ENCODE results near the gene RAB3B. TPM values are rescaled to one million over a fixed set of nuclear protein-coding genes. Genes with fewer than 3 reads are reported as not detected.

RAB3B gene
- total RNA-seq, 1 donor, result under 0.01 TPM

DNA sequence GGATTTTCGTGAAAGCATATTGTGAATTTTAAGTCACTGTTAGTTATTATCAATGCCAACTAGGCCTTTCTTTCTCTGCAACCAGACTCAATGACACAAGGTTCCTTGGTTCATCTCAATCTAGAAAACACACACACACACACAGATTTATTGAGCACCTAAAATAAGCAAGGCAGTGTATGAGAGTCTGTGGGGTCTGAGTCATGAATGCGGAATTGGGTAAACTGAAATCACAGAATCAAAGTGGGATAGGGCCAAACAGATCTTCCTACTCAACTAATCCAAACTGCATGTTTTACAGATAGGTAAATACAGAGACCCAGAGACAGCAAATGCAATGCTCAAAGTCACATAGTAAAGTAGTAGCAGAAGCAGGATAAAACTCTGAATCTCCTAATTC lies 63.5 kb downstream of the RAB3B start:
- no peaks in the 10 kb centered on the region for H3K4me1 ChIP-seq (ENCODE audit: insufficient read depth, low read length)
- H3K4me3 ChIP-seq (ENCODE audit: low read length), result no peak overlapping the region
- H3K9me3 ChIP-seq (ENCODE audit: low read depth, low read length), result no peaks in the 10 kb centered on the region
- no peaks in the 10 kb centered on the region for H3K27me3 ChIP-seq (ENCODE audit: insufficient read depth, low read length)

DNA sequence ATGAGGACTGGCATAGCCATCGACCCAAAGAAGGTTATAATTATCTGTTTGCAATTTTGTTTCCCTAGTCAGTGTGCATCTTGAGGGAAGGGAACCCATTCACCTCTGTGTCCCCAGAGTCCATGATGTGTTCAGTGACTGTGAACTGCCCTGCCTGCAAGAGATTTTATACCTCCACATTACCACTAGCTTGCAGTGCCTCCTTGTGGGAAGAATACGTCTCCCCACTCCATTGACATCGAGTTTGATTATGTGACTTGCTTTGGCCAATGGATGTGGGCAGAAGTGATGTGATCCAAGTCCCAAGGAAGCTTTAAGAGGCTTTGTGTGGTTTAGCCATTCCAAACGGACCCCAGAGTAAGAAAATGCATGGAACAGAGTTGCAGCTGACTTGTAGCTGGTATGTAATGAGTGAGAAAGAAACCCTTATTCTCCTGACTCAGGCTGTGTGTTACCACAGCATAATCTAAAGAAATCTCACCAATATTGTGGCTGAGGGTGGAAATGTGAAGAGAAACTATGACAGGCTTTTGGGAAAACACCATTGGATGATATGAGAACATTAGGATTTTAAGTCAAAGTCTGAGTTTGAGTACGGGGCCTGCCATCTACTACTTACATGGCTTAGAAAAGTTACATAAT lies 64.2 kb downstream of the RAB3B start:
- H3K4me1 ChIP-seq (ENCODE audit: insufficient read depth, low read length), result no peaks in the 10 kb centered on the region
- no peaks in the 10 kb centered on the region for H3K27me3 ChIP-seq (ENCODE audit: insufficient read depth, low read length)
- H3K9me3 ChIP-seq (ENCODE audit: low read depth, low read length), result no peaks in the 10 kb centered on the region
- no peak overlapping the region for H3K4me3 ChIP-seq (ENCODE audit: low read length)

DNA sequence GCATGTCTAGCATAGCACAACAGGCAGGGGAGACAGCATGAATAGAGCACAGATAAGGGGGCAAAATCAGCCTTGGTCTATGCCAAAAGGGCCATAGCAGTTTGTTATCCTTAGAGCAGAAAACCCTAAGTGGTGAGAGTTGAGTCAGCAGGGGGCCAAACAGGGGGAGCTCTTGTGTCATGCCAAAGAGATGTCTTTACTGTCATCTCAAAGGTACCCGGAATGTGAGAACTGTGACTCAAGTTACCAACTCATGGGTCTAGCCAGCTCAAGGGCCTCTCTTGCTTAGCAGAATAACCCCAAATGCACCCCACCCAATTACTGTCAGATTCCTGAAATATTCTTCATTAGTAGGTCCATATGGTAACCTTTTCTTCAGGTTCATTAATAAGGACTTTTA lies 66.0 kb downstream of the RAB3B start:
- no peaks in the 10 kb centered on the region for H3K27me3 ChIP-seq (ENCODE audit: insufficient read depth, low read length)
- no peaks in the 10 kb centered on the region for H3K4me1 ChIP-seq (ENCODE audit: insufficient read depth, low read length)
- H3K4me3 ChIP-seq (ENCODE audit: low read length), result no peak overlapping the region
- no peaks in the 10 kb centered on the region for H3K9me3 ChIP-seq (ENCODE audit: low read depth, low read length)

- no peaks in the 10 kb centered on the region for H3K4me1 ChIP-seq (ENCODE audit: insufficient read depth, low read length)
- H3K9me3 ChIP-seq (ENCODE audit: low read depth, low read length), result no peaks in the 10 kb centered on the region
- H3K4me3 ChIP-seq (ENCODE audit: low read length), result no peak overlapping the region
- peaks cover 4% of the 10 kb centered on the region for H3K27me3 ChIP-seq (ENCODE audit: insufficient read depth, low read length)
Measured at GRCh38 chr1:51922040-51922439, 68.5 kb downstream of the RAB3B start.

GRCh38 chr1:51920130-51920529 lies 70.4 kb downstream of the RAB3B start:
- H3K4me1 ChIP-seq (ENCODE audit: insufficient read depth, low read length), result no peaks in the 10 kb centered on the region

GRCh38 chr1:51919684-51920083 lies 70.8 kb downstream of the RAB3B start:
- no peaks in the 10 kb centered on the region for H3K4me1 ChIP-seq (ENCODE audit: insufficient read depth, low read length)
- no peak overlapping the region for H3K4me3 ChIP-seq (ENCODE audit: low read length)
- H3K9me3 ChIP-seq (ENCODE audit: low read depth, low read length), result no peaks in the 10 kb centered on the region
- H3K27me3 ChIP-seq (ENCODE audit: insufficient read depth, low read length), result peaks cover 5% of the 10 kb centered on the region

More at GRCh38 chr1:51920130-51920529, 70.4 kb downstream of the RAB3B start:
- Histone ChIP-seq H3K4me3 (ENCODE audit: low read length) (no peak overlapping the region), H3K27me3 (ENCODE audit: insufficient read depth, low read length) (peaks cover 5% of the 10 kb centered on the region), H3K9me3 (ENCODE audit: low read depth, low read length) (no peaks in the 10 kb centered on the region)

GRCh38 chr1:51916587-51917405 lies 73.7 kb downstream of the RAB3B start:
- Histone ChIP-seq H3K9me3 (ENCODE audit: low read depth, low read length) (no peaks in the 10 kb centered on the region), H3K27me3 (ENCODE audit: insufficient read depth, low read length) (peaks cover 9% of the 10 kb centered on the region), H3K4me1 (ENCODE audit: insufficient read depth, low read length) (no peaks in the 10 kb centered on the region), H3K4me3 (ENCODE audit: low read length) (no peak overlapping the region)

DNA sequence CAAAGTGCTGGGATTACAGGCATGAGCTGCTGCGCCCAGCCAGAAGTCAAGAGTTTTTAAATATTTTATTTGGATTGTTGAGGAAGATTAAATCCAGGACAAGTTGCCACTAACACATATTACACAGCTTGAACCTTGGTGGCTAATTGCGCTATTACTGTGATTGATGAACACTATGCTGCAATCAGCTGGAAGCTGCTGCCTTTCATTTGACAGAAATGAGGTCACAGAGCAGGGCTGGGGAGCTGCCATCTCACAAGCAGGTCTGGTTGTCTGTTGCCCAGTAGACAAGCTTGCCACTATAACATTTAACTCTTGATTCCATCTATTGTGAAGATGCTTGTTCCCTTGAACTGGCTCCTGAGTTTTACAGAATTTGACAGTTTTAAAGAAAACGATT lies 74.5 kb downstream of the RAB3B start:
- H3K27me3 ChIP-seq (ENCODE audit: insufficient read depth, low read length), result peaks cover 9% of the 10 kb centered on the region

DNA sequence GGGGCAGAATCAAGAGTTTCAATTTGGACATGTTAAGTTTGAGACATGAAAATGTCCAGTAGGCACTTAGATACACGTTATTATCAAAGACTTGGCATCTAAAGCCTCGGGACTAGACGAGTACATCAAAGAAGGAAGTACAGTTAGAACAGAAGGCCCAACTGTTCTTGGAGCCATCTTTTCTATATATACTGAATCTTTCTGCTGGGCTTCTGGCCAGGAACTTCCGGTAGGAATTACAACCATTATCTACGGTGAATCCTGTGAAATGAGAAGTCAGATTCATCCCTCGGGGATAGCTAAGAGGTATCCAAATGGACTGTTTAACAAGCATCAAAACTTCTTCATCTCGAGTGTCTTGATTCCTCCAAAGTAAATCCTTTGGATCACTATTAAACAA lies 77.6 kb downstream of the RAB3B start:
- H3K27me3 ChIP-seq (ENCODE audit: insufficient read depth, low read length), result peaks cover 7% of the 10 kb centered on the region

More for the DNA sequence above, 74.5 kb downstream of the RAB3B start:
- Histone ChIP-seq H3K4me1 (ENCODE audit: insufficient read depth, low read length) (no peaks in the 10 kb centered on the region), H3K4me3 (ENCODE audit: low read length) (no peak overlapping the region), H3K9me3 (ENCODE audit: low read depth, low read length) (no peaks in the 10 kb centered on the region)

GRCh38 chr1:51910221-51911000 lies 80.1 kb downstream of the RAB3B start:
- Histone ChIP-seq H3K27me3 (ENCODE audit: insufficient read depth, low read length) (peaks cover 4% of the 10 kb centered on the region), H3K4me1 (ENCODE audit: insufficient read depth, low read length) (no peaks in the 10 kb centered on the region), H3K4me3 (ENCODE audit: low read length) (no peak overlapping the region), H3K9me3 (ENCODE audit: low read depth, low read length) (no peaks in the 10 kb centered on the region)

More for the DNA sequence above, 77.6 kb downstream of the RAB3B start:
- Histone ChIP-seq H3K4me1 (ENCODE audit: insufficient read depth, low read length) (no peaks in the 10 kb centered on the region), H3K4me3 (ENCODE audit: low read length) (no peak overlapping the region), H3K9me3 (ENCODE audit: low read depth, low read length) (no peaks in the 10 kb centered on the region)

DNA sequence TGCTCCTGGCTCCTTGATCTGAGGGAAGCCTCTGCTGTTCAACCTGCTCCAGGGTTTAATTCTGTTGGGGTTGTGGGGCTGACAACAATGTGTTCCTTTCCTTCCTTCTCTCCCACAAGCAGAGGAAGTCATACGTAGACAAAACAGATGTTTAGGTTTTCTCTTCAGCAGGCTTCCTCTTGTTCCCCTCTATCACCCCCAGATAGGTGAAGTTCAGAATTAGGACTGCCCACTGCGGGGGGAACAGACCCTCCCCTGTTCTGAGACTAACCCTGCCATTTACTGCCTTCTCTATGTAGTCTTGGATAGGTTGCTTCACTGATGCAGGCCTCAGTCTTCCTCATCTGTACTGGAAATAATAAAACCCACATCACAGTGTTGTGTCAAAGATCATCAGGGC lies 82.0 kb downstream of the RAB3B start:
- no peaks in the 10 kb centered on the region for H3K4me1 ChIP-seq (ENCODE audit: insufficient read depth, low read length)
- H3K4me3 ChIP-seq (ENCODE audit: low read length), result no peak overlapping the region
- no peaks in the 10 kb centered on the region for H3K27me3 ChIP-seq (ENCODE audit: insufficient read depth, low read length)
- no peaks in the 10 kb centered on the region for H3K9me3 ChIP-seq (ENCODE audit: low read depth, low read length)

DNA sequence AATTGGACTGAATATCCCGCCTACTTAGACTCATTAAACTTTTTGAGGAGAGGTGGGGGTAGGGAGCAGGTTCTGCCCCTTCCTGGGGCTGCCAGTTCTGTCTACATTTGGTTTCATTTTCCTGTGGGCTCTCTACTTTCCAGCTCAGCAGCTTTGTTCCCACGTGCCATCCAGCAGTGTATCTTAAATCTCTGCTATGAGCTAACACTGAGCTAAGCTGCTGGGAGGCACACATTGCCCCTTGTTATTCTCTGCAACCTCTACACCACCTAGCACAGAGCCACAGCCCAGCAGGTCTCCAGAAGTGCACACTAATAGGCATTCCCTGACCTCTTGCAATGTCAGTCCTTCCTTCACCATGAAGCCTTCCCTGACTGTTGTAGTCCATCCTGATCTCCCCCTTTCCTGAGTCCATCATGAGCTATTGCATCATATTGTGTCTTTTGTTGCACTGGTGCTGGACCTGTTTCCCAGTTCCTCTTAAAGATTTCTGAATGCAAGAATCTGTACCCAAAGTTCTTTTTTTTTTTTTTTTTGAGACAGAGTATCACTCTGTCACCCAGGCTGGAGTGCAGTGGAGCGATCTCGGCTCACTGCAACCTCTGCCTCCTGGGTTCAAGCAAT lies 83.3 kb downstream of the RAB3B start:
- no peaks in the 10 kb centered on the region for H3K9me3 ChIP-seq (ENCODE audit: low read depth, low read length)
- no peak overlapping the region for H3K4me3 ChIP-seq (ENCODE audit: low read length)
- H3K27me3 ChIP-seq (ENCODE audit: insufficient read depth, low read length), result no peaks in the 10 kb centered on the region

DNA sequence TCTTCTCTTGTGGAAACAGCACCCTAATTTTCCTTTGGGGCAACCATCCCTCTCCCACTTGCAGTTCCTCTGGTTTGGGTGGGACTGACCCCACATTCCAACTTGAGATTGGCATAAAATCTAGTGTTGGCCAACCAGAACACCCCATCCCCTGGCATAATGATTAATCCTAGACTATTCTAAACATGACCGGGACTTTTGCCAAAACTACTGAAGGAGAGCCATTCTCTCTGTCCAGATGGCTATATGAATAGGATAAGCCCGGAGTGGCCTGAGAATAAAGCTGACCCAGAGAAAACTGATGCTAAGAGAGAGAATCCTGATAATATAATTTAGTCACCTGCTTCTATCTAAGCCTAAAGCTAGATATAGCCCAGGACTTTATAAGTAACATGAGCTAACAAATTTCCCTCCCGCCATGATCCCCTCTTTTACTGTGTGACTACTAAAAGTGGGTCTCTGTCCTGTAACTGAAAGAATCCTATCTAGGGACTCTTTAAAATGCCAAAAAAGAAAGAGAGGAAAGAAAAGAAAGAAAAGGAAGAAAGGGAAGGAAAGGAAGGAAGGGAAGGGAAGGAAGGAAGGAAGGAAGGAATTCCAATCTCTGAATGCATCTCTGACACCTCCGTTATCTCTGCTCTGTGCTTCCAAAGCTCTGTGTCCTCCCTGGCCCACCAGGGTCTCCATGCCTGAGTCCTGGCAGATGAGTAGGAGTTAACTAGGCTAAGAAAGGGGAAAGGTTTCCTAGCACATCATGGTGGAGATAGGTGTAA lies 84.0 kb downstream of the RAB3B start:
- H3K9me3 ChIP-seq (ENCODE audit: low read depth, low read length), result no peaks in the 10 kb centered on the region
- no peak overlapping the region for H3K4me3 ChIP-seq (ENCODE audit: low read length)

More for the DNA sequence above, 83.3 kb downstream of the RAB3B start:
- H3K4me1 ChIP-seq (ENCODE audit: insufficient read depth, low read length), result no peaks in the 10 kb centered on the region

DNA sequence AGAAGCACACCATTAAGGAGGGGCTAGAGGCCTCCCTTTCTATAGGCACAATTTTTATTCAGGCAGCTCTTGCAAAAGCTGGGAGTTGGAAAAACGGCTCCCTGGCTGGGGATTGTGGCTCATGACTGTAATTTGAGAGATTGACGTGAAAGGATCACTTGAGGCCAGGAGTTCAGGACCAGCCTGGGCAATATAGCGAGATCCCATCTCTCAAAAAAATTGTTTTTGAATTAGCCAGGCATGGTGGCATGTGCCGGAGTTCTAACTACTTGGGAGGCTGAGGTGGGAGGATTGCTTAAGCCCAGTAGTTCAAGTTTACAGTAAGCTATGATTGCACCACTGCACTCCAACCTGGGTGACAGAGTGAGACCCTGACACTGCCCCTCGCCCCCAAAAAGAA lies 88.0 kb downstream of the RAB3B start:
- peaks cover 8% of the 10 kb centered on the region for H3K27me3 ChIP-seq (ENCODE audit: insufficient read depth, low read length)
- H3K4me3 ChIP-seq (ENCODE audit: low read length), result no peak overlapping the region
- H3K4me1 ChIP-seq (ENCODE audit: insufficient read depth, low read length), result no peaks in the 10 kb centered on the region
- H3K9me3 ChIP-seq (ENCODE audit: low read depth, low read length), result no peaks in the 10 kb centered on the region

More for the DNA sequence above, 84.0 kb downstream of the RAB3B start:
- Histone ChIP-seq H3K27me3 (ENCODE audit: insufficient read depth, low read length) (no peaks in the 10 kb centered on the region), H3K4me1 (ENCODE audit: insufficient read depth, low read length) (no peaks in the 10 kb centered on the region)

Measured in mononuclear cell (primary cell).